Fibroblast of lung (primary cell): Measurements from ENCODE around the gene CPXM1.

Experiments
- EZH2 ChIP-seq: IDR thresholded peaks from 2 replicates; pipeline ENCODE4 v1.5.1; 2012; ENCODE audit warnings: low read length, control low read depth, mild to moderate bottlenecking; ENCODE audit errors: missing control alignments
- TF ChIP-seq, protein P1 (sequence below), 2 donors: IDR thresholded peaks in 1 of 2; conservative IDR thresholded peaks in 1 of 2; 1 replicate in 1 of 2; 2 replicates in 1 of 2; pipeline ENCODE4 v1.5.1; 2011 to 2012; ENCODE audit warnings: low read length in 2 of 2, control low read depth in 1 of 2, inconsistent platforms in 1 of 2, low read depth in 1 of 2, mild to moderate bottlenecking in 1 of 2

DNA sequence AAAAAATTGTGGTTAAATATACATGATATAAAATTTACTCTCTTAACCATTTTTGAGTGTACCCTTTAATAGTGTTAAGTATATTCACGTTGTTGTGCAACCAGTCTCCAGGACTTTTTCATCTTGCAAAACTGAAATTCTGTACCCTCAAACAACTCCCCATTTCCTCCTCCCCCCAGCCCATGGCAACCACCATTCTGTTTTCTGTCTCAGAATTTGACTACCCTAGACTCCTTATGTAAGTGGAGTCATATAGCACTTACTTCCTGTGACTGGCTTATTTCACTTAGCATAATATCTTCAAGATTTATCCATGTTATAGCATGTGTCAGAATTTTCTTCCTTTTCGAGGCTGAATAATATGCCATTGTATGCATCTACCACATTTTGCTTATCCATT is 45.2 kb upstream of the CPXM1 start:
- TF ChIP-seq, protein P1, sequence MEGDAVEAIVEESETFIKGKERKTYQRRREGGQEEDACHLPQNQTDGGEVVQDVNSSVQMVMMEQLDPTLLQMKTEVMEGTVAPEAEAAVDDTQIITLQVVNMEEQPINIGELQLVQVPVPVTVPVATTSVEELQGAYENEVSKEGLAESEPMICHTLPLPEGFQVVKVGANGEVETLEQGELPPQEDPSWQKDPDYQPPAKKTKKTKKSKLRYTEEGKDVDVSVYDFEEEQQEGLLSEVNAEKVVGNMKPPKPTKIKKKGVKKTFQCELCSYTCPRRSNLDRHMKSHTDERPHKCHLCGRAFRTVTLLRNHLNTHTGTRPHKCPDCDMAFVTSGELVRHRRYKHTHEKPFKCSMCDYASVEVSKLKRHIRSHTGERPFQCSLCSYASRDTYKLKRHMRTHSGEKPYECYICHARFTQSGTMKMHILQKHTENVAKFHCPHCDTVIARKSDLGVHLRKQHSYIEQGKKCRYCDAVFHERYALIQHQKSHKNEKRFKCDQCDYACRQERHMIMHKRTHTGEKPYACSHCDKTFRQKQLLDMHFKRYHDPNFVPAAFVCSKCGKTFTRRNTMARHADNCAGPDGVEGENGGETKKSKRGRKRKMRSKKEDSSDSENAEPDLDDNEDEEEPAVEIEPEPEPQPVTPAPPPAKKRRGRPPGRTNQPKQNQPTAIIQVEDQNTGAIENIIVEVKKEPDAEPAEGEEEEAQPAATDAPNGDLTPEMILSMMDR (conservative IDR thresholded peaks at IDR 0.05 in 1 of 2, IDR thresholded peaks at IDR 0.05 in 1 of 2; ENCODE audit: low read depth in 1 of 2, low read length in 2 of 2), result no peak
- no peak for TF ChIP-seq EZH2
